ENCODE measurements around the gene SLC29A4. TPM values are rescaled to one million over a fixed set of nuclear protein-coding genes. Genes with fewer than 3 reads are reported as not detected.
"Not testable (repeated sequence)": the region's sequence is repeated elsewhere in the genome, so short reads cannot be mapped to it uniquely, and the experiment has no call there.

SLC29A4 gene
- total RNA-seq, 4 donors from 2014 or later = 1.7 to 5.4 (median 3.6) TPM

DNA sequence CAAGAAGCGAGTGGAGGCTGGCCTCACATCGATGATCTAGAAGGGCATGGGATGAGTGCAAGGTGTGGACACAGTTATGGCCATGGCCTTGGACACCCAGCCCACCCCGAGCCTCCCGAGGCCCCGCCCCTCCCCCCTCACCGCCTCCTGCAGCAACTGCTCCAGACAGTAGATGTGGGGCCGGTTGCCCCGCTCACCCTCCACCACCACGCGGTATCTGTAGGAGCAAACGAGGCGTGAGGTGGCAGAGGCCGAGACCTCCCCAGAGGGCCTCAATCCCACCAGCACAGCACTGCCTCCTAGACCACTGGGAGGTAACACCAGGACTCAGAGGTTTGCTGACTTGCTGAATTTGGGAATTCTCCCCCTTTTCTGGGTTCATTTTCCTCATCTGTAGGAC, 37.6 kb downstream of the SLC29A4 start:
- Histone ChIP-seq H3K4me1 (no peaks in the 10 kb centered on the region), H3K4me3 (no peak overlapping the region), H3K9me3 (peaks cover 0 to 6% (median 0%) of the 10 kb centered on the region in 3 donors), H3K27ac (no peak overlapping the region), H3K36me3 (peaks cover 5 to 67% of the 10 kb centered on the region in 2 donors), H3K27me3 (no peaks in the 10 kb centered on the region)
- TF ChIP-seq, protein P1, sequence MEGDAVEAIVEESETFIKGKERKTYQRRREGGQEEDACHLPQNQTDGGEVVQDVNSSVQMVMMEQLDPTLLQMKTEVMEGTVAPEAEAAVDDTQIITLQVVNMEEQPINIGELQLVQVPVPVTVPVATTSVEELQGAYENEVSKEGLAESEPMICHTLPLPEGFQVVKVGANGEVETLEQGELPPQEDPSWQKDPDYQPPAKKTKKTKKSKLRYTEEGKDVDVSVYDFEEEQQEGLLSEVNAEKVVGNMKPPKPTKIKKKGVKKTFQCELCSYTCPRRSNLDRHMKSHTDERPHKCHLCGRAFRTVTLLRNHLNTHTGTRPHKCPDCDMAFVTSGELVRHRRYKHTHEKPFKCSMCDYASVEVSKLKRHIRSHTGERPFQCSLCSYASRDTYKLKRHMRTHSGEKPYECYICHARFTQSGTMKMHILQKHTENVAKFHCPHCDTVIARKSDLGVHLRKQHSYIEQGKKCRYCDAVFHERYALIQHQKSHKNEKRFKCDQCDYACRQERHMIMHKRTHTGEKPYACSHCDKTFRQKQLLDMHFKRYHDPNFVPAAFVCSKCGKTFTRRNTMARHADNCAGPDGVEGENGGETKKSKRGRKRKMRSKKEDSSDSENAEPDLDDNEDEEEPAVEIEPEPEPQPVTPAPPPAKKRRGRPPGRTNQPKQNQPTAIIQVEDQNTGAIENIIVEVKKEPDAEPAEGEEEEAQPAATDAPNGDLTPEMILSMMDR (IDR thresholded peaks at IDR 0.05 in 4 of 5, conservative IDR thresholded peaks at IDR 0.05 in 1 of 5) = no peak
- no peak for TF ChIP-seq POLR2A (IDR thresholded peaks at IDR 0.05)
- in situ Hi-C loops (cut with MboI; ENCODE audit: low sequenced_read_pairs in 4 of 4) = no loop called here
- DNase-seq = no peak
- ATAC-seq = no peak
- intact Hi-C loops (cut with DNase I; ENCODE audit: low total_unique reads) = no loop called here

DNA sequence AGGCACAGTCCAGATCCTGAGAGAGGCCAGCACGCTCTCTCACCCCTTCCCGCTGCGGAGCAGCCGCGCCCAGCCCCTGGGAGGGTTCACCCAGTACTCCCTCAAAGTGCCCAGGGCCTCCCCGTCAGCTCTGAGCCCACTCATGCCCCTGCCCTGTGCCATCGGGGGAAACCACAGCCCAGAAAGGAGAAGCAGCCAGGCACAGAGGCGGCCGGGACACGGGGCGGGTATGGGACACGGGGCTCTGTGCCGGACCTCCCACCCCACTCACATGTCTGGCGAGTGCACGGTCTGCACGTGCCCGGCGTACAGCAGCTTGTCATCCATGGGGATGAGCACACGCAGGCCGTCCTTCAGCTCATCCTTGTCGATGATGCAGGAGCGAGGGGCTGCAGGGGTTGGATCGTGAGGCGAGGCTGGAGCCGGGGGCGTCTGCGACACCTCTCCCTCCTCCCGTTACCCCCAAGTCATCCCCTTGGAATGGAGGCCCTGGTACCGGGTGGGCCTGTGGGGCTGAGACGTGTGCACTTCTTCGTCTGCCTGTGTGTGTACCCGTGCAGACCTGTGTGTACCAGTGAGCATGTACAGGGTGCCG, 38.2 kb downstream of the SLC29A4 start:
- no peaks in the 10 kb centered on the region for H3K27me3 ChIP-seq
- TF ChIP-seq, protein P1 (IDR thresholded peaks at IDR 0.05 in 4 of 5, conservative IDR thresholded peaks at IDR 0.05 in 1 of 5) = no peak
- TF ChIP-seq POLR2A (IDR thresholded peaks at IDR 0.05) = no peak
- ATAC-seq (no peak), DNase-seq (no peak)
- in situ Hi-C loops (cut with MboI; ENCODE audit: low sequenced_read_pairs in 4 of 4) (no loop called here), intact Hi-C loops (cut with DNase I; ENCODE audit: low total_unique reads) (no loop called here)
- peaks cover 5 to 62% of the 10 kb centered on the region in 2 donors for H3K36me3 ChIP-seq
- no peak overlapping the region for H3K27ac ChIP-seq
- H3K4me3 ChIP-seq = no peak overlapping the region
- peaks cover 0 to 6% (median 0%) of the 10 kb centered on the region in 3 donors for H3K9me3 ChIP-seq
- H3K4me1 ChIP-seq = no peaks in the 10 kb centered on the region

DNA sequence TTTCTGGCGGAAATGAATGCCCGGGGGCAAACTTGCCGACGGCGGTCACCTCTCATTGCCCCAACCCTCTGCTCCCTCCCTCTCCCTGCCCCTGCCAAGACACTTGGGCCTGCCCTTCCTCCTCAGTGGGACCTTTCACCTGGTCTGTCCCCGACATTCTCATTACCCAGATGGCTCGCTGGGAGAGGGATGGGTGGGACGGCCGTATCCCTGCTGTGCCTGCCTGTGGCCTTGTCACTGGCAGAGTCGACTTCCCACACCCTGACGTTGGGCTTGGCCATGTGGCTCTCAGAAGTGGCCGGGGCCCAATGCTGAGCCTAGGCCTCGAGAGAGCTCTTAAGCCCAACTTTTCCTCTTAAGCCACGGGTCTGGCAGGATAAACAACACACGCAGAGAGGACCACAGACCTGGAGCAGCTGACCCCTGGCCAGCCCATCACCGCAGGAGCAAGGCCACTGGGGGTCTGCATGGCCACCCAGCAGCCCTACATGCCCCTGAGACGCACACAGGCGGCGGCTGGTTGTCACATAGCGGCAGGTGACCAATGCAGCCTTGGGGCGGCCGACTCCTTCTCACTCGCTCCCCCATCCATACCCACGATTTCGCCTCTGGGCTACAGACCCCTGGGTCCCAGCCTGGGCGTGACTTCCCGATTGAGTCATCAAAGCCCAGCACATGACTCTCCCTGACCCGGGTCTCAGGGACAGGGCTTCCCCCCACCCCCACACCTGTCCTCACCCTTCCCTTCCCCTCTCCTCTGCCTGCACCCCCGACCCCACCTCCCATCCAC, 40.1 kb downstream of the SLC29A4 start:
- DNase-seq = no peak
- peaks cover 5 to 64% of the 10 kb centered on the region in 2 donors for H3K36me3 ChIP-seq
- no peak for ATAC-seq
- no peaks in the 10 kb centered on the region for H3K27me3 ChIP-seq
- H3K9me3 ChIP-seq = peaks cover 0 to 6% (median 0%) of the 10 kb centered on the region in 3 donors
- H3K4me3 ChIP-seq = no peak overlapping the region
- in situ Hi-C loops (cut with MboI; ENCODE audit: low sequenced_read_pairs in 4 of 4) (no loop called here), intact Hi-C loops (cut with DNase I; ENCODE audit: low total_unique reads) (no loop called here)
- no peaks in the 10 kb centered on the region for H3K4me1 ChIP-seq
- TF ChIP-seq, protein P1 (IDR thresholded peaks at IDR 0.05 in 4 of 5, conservative IDR thresholded peaks at IDR 0.05 in 1 of 5) = no peak
- TF ChIP-seq POLR2A (IDR thresholded peaks at IDR 0.05) = no peak
- H3K27ac ChIP-seq = no peak overlapping the region

DNA sequence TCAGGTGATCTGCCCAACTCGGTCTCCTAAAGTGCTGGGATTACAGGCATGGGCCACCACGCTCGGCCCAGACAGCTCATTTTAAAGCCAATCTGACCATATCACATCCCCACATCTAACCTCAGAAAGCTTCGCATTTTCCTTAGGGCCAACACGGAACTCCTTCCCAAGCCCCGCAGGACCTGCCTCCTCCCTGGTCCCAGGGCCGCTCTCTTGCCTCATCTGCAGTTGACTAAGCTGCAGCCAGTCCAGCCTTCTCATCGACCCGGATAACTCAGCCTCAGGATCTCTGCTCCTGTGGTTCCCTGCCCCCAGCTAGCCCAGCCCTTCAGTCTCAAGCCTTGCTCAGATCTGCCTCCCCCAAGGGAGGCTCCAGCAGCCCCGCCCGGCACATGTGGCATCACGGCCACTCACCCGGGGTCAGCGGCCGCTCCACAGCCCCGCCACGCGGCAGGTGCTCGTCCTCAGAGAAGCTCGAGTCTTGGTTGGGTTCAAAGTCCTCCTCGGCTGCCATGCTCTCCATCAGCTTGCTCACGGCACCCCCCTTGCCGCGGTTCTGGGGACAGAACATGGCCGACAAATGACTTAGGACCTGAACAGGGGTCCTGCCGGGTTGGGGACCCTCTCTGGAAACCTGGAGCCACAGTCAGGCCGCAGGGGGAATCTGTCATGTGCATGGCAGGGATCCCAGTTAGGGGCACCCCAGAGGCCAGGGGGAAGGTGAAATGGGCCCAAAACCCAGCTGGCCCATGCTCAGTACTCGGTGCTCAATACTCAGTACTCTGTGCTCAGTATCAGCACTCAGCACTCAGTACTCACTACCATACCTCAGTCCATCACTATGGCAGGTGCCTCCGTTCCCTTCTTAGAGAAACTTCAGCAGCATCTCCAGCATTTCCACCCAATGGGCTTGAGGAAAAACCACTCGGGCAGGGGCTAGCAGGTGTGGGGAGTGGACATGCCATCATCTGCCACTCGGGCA, 41.3 kb downstream of the SLC29A4 start:
- H3K27ac ChIP-seq = not testable (repeated sequence)
- H3K36me3 ChIP-seq = peaks cover 0 to 51% of the 10 kb centered on the region in 2 donors

More for the DNA sequence above, 41.3 kb downstream of the SLC29A4 start:
- intact Hi-C loops (cut with DNase I; ENCODE audit: low total_unique reads); in situ Hi-C loops (cut with MboI; ENCODE audit: low sequenced_read_pairs in 4 of 4); H3K27me3 ChIP-seq; H3K4me3 ChIP-seq; H3K4me1 ChIP-seq; DNase-seq; ATAC-seq; H3K9me3 ChIP-seq: not testable (repeated sequence)

Data from gastrocnemius medialis (tissue), 4 donors.